ENCODE measurements around the gene INSL4.

The INSL4 gene

GRCh38 chr9:5231212-5231611 is at the start of gene INSL4:
Gene INSL4 (plus strand): TSS chr9:5231419. CDS start chr9:5231524, 105 bp downstream.
- no peak for DNase-seq

DNA sequence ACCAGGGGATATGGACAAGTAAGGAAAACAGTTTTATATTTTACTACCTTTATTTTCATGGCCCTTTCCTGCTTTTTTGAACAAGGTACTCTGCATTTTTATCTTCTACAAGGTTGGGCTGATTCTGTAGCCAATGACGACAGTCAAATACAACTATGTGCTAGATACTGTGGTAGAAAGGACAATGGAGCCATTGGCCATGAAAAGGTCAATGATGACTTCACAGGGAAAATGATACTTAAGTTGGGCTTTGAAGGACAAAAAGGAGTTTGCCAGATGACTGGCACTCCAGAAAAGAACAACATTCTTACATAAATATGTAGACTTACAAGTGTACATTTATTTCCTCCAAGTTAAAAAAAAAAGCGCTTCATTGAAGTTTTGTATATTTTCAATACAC is 46.4 kb upstream of the INSL4 start:
- DNase-seq, result no peak

DNA sequence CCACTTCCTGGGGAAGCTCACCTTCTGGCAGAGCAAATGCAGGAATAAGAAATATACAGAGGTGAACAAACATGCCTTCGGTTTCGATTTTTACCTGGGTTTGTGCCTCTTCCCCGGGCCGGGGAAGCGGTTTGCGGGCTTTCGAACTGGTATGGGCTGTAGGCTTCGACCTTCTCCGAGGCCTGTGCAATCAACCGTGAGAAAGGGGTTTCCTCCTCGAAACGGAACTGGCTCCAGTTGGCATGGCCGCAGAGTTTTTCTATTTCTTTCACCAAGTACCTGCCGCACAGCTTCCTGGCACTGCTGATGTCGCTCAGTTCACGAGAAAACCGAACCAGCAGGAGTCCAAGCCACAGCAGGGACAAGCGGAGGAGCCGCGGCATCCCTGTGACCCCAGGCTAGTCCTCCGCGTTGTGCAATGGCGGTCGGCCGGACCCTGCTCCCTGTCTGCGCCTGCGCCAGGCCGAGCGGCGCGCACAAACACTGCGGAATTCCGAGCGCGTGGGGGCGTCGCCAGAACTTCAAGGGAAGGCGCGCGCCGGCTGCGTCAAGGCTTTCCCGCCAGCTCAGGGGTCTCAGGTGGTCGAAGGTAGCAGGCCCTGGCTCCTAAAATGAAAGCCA is 45.9 kb upstream of the INSL4 start, which contains the start of gene INSL6:
Gene INSL6 (minus strand): TSS at position 420 of the 621 bp plus-strand sequence. CDS start 37 bp downstream, at position 383.
- no peak for DNase-seq

- peak; percentile 56 for DNase-seq
Measured at GRCh38 chr9:5186416-5187169, 44.6 kb upstream of the INSL4 start.

DNA sequence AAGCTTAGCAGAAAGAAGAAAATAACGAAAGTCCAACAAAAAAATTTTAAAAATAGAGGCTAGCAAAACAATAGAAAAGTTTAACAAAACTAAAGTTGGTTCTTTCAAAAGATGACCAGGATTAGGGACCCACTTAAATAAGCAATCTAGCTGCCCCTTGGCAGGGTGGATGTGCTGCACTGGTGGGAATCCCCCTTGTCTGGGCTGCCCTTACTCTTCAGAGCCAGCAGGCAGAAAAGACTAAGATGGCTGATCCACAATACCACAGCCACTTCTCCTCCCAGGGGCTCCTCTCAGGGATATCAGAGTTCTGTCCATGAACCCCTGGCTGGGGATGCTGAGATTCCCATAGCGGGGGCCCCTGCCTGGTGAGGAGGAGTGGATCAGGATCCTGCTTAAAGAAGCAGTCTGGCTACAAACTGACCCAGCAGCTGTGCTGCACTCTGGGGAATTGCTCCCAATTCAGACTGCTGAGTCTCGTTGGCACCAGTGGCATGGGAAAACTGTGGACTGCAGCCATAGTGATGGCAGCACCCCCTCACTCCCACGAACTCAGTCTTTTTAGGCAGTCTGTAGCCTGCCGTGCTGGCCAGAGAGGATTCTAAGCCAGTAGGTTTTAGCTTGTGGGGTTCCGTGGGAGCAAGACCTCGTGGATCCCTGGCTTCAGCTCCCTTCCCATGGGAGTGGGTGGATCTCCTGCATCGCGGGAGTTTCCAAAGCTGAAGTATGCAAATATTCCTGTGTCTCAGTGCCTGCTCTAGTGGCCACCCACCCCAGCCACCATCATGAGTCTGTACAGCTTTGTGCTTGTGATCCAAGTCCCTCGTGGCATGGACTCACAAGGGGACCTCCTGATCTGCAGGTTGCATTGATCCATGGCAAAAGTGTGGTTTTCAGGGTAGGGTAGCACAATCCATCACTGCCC is 42.9 kb upstream of the INSL4 start:
- DNase-seq, result no peak

- DNase-seq, result no peak
Measured at GRCh38 chr9:5191985-5192384, 39.2 kb upstream of the INSL4 start.

DNA sequence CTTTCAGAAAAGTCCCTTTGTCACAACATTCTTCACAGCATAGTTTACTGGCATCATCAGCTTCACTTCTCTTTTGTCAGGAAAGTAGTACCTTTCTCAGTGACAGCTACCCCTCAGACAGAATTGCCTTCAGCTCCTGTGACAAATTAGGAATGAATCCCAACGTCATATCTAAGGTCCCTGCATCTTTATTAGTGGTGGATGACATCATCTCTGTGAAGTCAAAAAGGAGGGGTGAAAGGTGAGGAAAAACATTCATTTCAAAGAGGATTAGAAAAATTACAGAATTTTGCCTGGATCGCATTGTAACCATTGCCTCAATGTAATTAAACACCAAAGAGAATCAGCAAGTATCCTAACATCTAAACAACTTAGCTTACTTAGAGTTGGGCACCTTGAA is 37.9 kb upstream of the INSL4 start:
- no peak for DNase-seq

GRCh38 chr9:5195463-5195862 is 35.8 kb upstream of the INSL4 start:
- DNase-seq, result no peak

GRCh38 chr9:5205071-5205470 is 26.1 kb upstream of the INSL4 start:
- DNase-seq, result no peak

DNA sequence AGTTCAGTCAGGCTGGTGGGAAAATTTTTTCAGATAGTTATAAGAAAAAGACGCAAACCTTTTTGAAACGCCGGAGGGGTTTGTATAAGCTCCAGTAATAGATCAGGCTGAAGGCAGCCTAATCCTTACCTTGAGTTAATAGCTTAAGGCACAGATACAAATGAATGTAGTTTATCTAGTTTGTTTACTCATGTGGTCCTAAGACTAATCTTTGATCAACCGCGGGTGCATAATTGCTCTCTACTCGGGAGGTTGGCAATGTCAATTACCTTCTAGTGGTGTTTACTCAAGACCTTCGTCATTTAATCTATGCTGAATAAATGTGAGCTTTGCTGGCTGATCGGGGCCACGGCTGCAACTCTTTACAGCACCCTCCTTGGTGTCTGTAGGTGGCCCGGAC is 665 bp upstream of the INSL4 start:
- DNase-seq, result no peak

- no peak for DNase-seq
Measured at GRCh38 chr9:5263351-5264218, 32.4 kb downstream of the INSL4 start.

GRCh38 chr9:5264219-5264595 is 33.0 kb downstream of the INSL4 start:
- DNase-seq, result no peak

GRCh38 chr9:5265939-5266338 is 34.7 kb downstream of the INSL4 start:
- no peak for DNase-seq

DNA sequence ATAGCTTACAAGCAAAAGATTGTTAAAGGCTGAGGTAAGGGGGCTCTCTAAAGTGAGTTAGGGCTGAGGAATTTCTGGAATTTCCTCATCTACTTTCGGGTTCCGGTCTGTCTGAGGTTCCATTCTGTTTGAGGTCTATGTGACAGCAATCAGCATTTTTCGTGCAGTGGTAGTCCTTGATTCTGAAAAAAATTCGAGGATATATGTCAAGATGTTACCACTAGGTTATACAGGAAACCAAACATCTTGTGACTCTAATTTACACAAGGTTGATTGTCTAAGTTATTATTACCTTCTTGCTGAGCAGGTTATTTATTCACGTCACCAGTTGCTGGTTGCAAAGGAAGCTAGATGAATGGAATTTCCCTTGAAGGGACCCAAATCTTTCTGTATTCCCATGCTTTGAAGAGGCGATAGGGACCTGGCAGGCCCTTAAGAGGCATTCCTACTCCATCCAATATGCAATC is 38.1 kb downstream of the INSL4 start:
- no peak for DNase-seq

GRCh38 chr9:5274770-5275169 is 43.6 kb downstream of the INSL4 start:
- DNase-seq, result no peak

DNA sequence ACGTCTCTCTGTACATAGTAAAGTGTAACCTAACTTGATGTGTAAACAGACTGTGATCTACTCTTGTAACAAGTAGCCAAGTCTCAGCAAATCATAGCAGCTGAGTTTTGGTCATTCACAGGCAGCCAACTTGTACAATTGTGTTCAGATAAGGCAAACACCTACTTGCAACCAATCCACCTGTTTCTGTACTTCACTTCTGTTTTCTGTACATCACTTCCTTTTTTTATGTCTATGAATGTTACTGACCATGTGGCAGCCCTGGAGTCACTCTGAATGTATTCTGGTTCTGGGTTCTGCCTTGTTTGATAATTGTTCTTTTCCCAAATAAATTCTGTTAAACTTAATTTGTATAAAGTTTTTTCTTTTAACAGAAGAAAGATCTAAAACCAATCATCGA is 47.3 kb downstream of the INSL4 start:
- no peak for DNase-seq
